Bronchus fibroblast of lung (primary cell): ENCODE measurements around the gene NEK3. TPM values are rescaled to one million over a fixed set of nuclear protein-coding genes. Genes with fewer than 3 reads are reported as not detected.

Experiments
- total RNA-seq: library from RNA; depleted of rRNA; stranded (reverse); fragments of >200 nt; gene quantifications from 2 replicates; pipeline ENCODE4 v1.2.3, GENCODE V29; 2015

The NEK3 gene
- 10.4 and 11.1 TPM in 2 replicates for total RNA-seq

GRCh38 chr13:52159159-52159982, at the start of gene NEK3:
TSS of gene NEK3 (minus strand) at chr13:52159597. CDS start at chr13:52156191, 3,406 bp downstream.

GRCh38 chr13:52128714-52129700, 30.4 kb downstream of the NEK3 start, which contains the start of gene NEK5:
TSS of gene NEK5 (minus strand) at chr13:52129073. CDS start at chr13:52127482, 1,591 bp downstream.

Other genes starting within 250 kb of the NEK3 start
- gene ATP7B, start 148.1 kb downstream of the NEK3 start, total RNA-seq = 1.8 TPM in 2 replicates
- gene ALG11, start 147.2 kb downstream of the NEK3 start, total RNA-seq = 8.9 and 16.5 TPM in 2 replicates
- gene UTP14C, start 134.9 kb downstream of the NEK3 start, total RNA-seq = 5.8 and 8.1 TPM in 2 replicates
- 0.34 TPM in 1 of 2 replicates, not detected in the other for gene NEK5, start 30.5 kb downstream of the NEK3 start, total RNA-seq
- gene THSD1, start 246.6 kb upstream of the NEK3 start, total RNA-seq = 3.3 and 3.7 TPM in 2 replicates